HTERT RPE-1 (cell line): ENCODE measurements around the gene GOLT1A.

Experiments
- in situ Hi-C: fragments of 300-500 bp; cut with MboI; formaldehyde crosslinking; loops from 4 replicates; pipeline ENCODE4 v1.14.3; 2020; ENCODE audit warnings: low sequenced_read_pairs

The GOLT1A gene

GRCh38 chr1:204219971-204220616, 6.3 kb upstream of the GOLT1A start:
- in situ Hi-C loops = no loop called here

GRCh38 chr1:204218552-204218951, 4.8 kb upstream of the GOLT1A start:
- in situ Hi-C loops = no loop called here

DNA sequence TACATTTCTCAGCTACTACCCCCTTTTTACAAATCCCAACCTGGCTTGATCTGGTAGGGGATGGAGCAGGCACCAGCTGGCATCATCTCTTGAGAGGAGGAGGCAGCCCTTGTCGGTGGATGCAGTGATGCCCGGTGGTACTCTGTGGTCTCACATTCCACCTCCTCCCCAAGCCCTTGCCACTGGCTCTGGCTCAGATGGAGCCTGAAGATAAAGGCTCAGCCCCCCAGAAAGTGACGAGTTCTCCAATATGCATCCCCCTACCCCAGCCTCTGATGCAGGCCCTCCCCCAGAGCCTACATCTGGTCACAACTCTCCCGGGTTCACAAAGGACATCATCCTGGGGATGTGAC, 3.8 kb upstream of the GOLT1A start:
- in situ Hi-C loops = no loop called here

DNA sequence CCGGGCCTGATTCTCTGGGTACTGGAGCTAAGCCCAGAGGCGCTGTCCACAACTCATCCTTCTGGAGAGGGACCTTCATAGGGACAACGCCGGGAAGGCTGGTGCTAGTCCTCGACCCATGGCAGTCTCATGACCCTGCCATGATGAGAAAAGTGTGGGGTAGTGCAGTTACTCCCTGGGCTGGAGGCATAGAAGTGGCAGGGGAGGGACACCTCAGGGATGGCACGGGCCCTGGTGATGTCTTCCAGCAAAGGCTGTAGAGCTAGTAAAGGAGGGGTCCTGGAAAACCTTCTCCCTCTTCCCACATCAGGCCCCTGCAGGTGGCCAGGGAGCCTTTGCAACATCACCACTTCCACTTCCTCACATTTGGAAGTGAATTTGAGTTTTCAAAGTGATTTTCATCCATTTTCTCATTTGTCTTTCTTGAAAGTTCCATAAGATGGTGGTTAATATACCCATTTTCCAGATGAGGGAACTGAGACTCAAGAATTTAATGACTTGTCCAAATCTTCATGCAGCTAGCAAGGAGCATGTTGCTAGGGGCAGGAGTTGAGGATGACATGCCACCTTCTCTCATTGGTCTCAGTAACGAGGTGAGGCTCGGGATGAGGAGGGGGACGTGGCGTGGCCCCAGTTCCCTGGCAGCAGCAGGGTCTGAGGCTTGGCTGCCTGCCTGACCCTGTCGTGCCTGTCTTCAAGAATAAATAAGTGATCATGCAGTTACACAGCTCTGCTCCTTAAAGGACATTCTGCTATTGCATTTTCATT, 3.3 kb upstream of the GOLT1A start:
- in situ Hi-C loops = no loop called here

DNA sequence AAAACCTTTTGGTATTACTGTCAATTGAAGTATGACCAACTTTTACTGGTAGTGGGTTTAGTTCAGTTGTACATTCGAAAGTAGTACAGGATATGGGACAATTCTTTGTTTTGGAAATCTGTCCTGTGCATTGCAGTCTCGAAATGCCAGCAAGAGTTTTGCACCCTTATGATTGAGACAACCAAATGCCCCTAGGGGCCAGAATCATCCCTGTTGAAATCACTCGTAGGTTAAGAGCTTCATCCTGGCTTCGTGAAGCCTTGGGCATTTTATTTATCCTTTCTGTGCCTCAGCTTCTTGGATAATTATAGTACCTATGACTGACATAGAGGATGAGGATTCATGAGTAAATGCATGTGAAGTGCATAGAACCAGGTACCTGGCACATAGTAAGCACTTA, 2.4 kb upstream of the GOLT1A start:
- in situ Hi-C loops = no loop called here

GRCh38 chr1:204212715-204213114, 1.1 kb downstream of the GOLT1A start:
- in situ Hi-C loops = no loop called here

DNA sequence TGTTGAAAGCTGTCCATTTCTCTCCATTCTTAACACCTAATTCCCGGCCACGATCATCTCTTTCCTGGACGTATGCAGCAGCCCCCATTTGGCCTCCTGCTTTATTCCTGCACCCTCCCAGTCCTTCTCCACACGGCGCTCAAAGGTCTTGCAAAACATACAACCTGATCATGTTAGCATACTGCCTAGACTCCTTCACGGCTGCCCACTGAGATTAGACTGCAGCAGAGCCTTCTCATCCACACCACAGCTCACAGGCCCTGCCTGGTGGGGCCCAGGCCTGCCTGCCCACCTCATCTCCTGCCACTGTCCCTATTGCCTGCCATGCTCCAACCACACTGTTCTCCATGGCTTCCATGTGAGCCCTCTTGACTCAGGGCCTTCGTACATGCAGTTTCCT, 2.7 kb downstream of the GOLT1A start:
- in situ Hi-C loops = no loop called here

DNA sequence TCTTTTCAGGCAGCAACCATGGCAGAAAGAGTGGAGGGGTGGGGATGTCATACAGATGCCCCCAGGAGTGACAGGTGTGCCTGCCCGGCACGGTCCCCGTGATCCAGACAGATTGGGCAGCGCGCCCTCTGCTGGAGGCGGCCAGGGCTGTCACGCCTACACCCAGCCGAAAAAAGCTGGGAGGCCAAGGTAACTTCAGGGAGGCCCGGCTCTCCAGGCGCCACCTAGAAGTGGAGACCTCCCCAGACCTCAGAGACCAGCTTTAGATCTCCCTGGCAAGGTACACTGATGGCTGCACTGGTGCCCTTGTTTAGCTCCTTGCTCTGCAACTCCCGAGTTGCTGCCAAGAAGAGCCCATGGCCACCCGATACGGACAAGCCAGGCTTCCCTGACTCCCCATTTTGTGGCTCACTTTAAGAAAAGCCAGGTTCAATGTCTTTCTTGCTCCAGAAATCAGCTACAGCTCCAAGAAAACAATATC, 6.6 kb downstream of the GOLT1A start:
- in situ Hi-C loops = no loop called here

- in situ Hi-C loops = no loop called here
Measured at GRCh38 chr1:204206121-204206520, 7.7 kb downstream of the GOLT1A start.

DNA sequence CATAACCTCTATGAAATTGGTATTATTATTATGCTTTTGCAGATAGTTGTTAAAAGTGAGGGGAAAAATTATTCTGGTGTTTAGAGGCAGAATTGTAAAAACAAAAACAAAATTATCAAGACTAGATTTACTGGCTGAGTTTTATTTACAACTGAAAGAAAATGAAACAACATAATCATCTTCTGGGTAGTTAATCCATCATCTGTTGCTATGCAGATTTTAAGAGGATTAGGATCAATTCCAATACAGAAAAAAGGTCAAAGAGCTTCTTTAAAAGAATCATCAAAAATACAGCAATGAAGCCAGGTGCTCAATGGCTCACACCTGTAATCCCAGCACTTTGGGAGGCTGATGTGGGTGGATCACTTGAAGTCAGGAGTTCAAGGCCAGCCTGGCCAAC, 8.3 kb downstream of the GOLT1A start:
- in situ Hi-C loops = no loop called here

DNA sequence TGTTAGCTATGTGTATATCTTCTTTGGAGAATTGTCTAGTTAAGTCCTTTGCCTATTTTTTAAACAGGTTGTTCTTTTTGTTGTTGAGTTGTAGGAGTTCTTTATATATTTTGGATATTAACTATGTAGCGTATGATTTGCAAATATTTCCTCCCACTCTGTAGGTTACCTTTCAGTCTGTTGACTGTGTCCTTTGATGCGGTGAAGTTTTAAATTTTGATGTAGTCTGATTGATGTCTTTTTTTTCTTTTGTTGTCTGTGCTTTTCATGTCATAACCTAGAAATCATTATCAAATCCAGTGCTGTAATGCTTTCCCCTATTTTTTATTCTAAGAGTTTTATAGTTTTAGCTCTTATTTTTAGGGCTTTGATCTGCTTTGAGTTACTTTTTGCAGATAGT, 8.8 kb downstream of the GOLT1A start:
- in situ Hi-C loops = no loop called here

GRCh38 chr1:204203206-204203767, 10.5 kb downstream of the GOLT1A start:
- in situ Hi-C loops = no loop called here

- in situ Hi-C loops = no loop called here
Measured at GRCh38 chr1:204202481-204202880, 11.3 kb downstream of the GOLT1A start.

GRCh38 chr1:204201348-204202040, 12.3 kb downstream of the GOLT1A start:
- in situ Hi-C loops = no loop called here

DNA sequence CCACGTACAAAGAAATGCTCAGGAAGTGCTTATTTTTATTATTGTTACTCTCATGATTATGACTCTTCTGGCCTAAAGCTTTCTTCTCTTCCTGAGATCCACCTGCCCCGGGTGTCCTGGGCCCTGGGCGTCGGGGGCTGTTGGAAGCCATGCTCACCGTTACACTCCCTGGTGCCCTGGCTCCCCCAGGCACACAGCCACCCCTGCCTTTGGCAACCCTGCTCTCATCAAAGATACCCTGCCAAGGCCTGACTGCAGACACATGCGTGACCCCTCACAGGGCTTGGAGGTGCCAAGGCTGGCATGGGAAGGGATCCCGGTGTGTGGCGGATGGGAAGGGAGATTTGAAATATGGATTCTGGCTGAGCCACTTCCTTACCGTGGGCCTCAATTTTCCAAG, 14.2 kb downstream of the GOLT1A start:
- in situ Hi-C loops = no loop called here

- in situ Hi-C loops = no loop called here
Measured at GRCh38 chr1:204198348-204199340, 15.1 kb downstream of the GOLT1A start.

DNA sequence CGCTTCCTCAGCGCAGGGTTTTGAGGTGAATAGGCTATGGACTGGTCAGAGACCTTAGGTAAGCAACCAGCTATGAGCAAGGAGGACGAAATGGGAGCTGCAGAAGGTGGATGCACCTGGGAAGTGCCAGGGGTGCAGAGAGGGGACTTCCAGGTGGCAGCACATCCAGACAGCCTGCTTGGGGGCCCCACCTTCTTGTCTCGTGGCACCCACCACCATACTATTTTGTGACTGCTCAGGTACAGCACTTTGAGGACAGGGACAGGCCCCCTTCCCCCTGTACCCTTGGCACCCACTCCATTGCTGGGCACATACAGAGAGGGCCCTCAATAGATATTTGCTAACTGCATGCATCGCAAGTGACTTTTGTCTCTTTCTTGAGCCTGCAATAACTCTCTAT, 16.7 kb downstream of the GOLT1A start:
- in situ Hi-C loops = no loop called here

DNA sequence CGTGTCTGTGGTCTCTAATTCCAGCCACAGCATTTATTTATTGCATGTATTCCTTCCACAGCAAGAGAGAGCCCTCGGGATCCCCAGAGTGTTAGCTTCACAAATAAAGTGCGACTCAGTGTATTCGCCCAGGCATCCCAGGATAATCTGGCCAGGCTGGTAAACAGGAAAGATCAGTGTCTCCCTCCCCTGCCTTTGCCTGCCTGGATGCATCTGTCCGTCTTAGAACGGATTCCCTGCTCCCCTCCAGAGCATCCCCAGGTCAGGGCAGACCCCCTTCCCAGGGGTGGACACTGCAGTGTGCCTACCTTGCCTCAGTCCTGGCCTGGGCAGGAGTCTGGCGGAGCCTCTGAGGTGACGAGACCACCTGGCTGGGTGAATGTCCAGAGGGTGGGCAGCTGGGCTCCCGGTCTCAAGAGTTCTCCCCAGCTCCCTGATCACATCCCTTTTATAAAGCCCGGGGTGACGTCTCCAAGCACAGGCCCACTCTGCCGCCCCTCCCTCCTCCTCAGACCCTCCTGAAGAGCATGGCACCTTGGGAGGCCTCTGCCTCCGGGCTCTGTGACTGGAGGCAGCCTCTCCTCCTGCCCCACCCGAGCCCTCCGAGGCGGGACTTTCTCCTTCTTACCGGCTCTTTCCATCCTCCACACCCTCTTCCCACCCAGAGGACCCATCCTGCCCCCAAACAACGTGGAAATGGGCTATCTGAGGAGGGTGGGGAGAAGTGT, 17.6 kb downstream of the GOLT1A start, which contains the start of gene KISS1:
TSS of gene KISS1 (minus strand) at position 424 of the 728 bp plus-strand sequence. CDS start 3,615 bp downstream, outside the sequence.
- in situ Hi-C loops = no loop called here

DNA sequence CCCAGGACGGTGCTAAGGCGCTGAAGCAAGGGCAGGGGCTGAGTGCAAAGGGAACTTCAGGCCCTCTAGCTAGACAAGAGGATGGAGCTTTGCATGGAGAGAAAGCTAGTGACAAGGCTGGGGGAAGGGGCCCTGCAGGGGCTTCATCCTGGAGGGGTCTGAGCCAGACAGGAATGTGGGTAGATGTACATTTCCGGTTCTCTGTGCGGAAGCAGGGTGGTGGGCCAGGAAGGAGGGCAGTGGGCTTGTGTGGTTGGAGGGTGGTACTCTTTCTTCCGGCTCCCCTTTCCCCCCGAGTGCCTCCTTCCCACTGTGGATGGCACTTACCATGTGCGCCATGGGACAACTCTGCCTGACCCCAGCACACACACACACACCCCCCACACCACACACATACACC, 19.0 kb downstream of the GOLT1A start:
- in situ Hi-C loops = no loop called here

GRCh38 chr1:204194080-204194479, 19.7 kb downstream of the GOLT1A start:
- in situ Hi-C loops = no loop called here
